Parathyroid adenoma (tissue), 2 donors: ENCODE data around the gene GALK2.
A peak's percentile ranks its signal among the peaks of the same experiment; 100 is the strongest.

Source experiments
- H2AFZ ChIP-seq: fragments of 300-600 bp; sonication (generic); one replicate; pipeline ENCODE4 v1.7.0; 2017; ENCODE audit warnings: antibody characterized with exemption, mild to moderate bottlenecking
- H3K27ac ChIP-seq: fragments of 300-600 bp; sonication (generic); one replicate; pipeline ENCODE4 v1.7.0; 2017
- H3K27me3 ChIP-seq: fragments of 300-600 bp; sonication (generic); one replicate; pipeline ENCODE4 v1.7.0; 2017; ENCODE audit warnings: low read length; ENCODE audit not compliant: control insufficient read depth, insufficient read depth
- H3K36me3 ChIP-seq: fragments of 300-600 bp; sonication (generic); one replicate; pipeline ENCODE4 v1.7.0; 2017; ENCODE audit warnings: low read length; ENCODE audit not compliant: control insufficient read depth, insufficient read depth
- H3K4me1 ChIP-seq: fragments of 300-600 bp; sonication (generic); one replicate; pipeline ENCODE4 v1.7.0; 2017; ENCODE audit warnings: control low read depth
- H3K4me2 ChIP-seq: fragments of 300-600 bp; sonication (generic); one replicate; pipeline ENCODE4 v1.7.0; 2017; ENCODE audit warnings: low read length
- H3K4me3 ChIP-seq: fragments of 300-600 bp; sonication (generic); one replicate; pipeline ENCODE4 v1.7.0; 2017; ENCODE audit warnings: low read depth, low read length
- H3K79me2 ChIP-seq: fragments of 300-600 bp; sonication (generic); one replicate; pipeline ENCODE4 v1.7.0; 2017; ENCODE audit warnings: control low read depth
- H3K9ac ChIP-seq: fragments of 300-600 bp; sonication (generic); one replicate; pipeline ENCODE4 v1.7.0; 2017; ENCODE audit warnings: mild to moderate bottlenecking
- H3K9me3 ChIP-seq: fragments of 300-600 bp; sonication (generic); one replicate; pipeline ENCODE4 v1.7.0; 2017; ENCODE audit warnings: low read length; ENCODE audit not compliant: control insufficient read depth
- TF ChIP-seq, protein P1 (sequence below): fragments of 300-600 bp; sonication (generic); IDR thresholded peaks from one replicate; pipeline ENCODE4 v1.7.0; 2017; ENCODE audit warnings: antibody characterized with exemption, mild to moderate bottlenecking
- donor health status: primary hyperparathyroidism.

Gene GALK2

DNA sequence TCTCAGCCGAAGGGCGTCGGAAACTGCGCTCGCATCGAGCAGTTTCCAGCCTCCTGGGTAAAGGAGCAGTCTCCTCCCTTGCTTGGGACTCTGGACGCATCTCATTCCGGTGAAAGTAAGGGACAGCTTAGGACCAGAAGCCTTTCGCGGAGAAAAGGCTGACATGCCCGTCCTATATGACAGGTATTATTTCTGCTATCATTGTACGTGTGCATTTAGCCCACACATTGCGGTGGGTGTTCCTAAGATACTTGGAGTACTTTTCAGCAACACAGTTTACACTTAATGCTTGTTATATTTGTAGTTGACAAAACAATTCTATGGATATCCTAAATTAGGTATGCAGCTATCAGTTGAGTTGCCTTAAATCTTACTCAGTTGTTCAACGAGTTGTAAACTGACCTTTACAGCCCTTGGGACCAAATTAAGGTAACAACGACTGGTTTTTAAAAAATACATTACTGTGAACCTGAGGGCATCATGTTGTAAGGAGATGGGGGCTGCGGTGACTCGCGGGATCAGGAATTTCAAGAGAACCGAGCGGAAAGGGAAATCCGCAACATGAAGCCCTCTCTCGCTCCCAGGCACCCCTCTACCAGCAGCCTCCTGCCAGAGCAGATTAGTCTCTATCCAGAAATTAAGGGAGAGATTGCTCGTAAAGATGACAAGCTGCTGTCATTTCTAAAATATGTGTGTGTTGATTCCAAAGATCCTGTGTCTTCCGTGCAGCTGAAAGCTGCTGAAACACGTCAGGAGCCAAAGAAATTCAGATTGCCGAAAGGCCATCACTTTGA is 14.0 kb upstream of the GALK2 start:
- peak overlapping the region; percentile 81 for H3K27ac ChIP-seq
- TF ChIP-seq, protein P1, sequence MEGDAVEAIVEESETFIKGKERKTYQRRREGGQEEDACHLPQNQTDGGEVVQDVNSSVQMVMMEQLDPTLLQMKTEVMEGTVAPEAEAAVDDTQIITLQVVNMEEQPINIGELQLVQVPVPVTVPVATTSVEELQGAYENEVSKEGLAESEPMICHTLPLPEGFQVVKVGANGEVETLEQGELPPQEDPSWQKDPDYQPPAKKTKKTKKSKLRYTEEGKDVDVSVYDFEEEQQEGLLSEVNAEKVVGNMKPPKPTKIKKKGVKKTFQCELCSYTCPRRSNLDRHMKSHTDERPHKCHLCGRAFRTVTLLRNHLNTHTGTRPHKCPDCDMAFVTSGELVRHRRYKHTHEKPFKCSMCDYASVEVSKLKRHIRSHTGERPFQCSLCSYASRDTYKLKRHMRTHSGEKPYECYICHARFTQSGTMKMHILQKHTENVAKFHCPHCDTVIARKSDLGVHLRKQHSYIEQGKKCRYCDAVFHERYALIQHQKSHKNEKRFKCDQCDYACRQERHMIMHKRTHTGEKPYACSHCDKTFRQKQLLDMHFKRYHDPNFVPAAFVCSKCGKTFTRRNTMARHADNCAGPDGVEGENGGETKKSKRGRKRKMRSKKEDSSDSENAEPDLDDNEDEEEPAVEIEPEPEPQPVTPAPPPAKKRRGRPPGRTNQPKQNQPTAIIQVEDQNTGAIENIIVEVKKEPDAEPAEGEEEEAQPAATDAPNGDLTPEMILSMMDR, result no peak
- peak overlapping the region; percentile 81 for H3K4me3 ChIP-seq
- H3K27me3 ChIP-seq, result no peaks in the 10 kb centered on the region
- peaks cover 21% of the 10 kb centered on the region for H3K79me2 ChIP-seq
- peak overlapping the region; percentile 77 for H2AFZ ChIP-seq
- peak overlapping the region; percentile 47 for H3K4me2 ChIP-seq
- no peaks in the 10 kb centered on the region for H3K9me3 ChIP-seq
- H3K4me1 ChIP-seq, result no peaks in the 10 kb centered on the region
- no peaks in the 10 kb centered on the region for H3K36me3 ChIP-seq
- no peak overlapping the region for H3K9ac ChIP-seq

DNA sequence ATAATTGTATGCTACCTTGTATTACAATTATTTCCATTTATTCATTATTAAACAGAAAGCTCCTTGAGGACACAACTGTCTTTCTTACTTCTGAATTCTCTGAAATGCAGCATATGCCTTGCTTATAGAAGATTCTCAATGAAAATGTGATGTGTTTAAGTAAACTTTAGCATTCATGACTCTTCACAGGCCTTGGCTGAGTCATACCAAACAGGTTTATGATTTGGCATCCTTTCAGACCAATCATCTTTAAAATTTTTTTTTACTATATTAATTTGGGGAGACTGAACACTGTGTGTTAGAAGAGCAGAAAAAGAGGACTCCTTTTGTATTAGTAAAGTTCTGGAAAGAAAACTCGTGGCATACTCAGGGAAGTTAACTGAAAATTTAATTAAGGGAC is 6.4 kb upstream of the GALK2 start:
- Histone ChIP-seq H3K4me3 (no peak overlapping the region), H3K9me3 (no peaks in the 10 kb centered on the region), H3K27ac (no peak overlapping the region), H3K79me2 (peaks cover 2% of the 10 kb centered on the region), H3K27me3 (no peaks in the 10 kb centered on the region), H3K4me1 (no peaks in the 10 kb centered on the region), H2AFZ (no peak overlapping the region), H3K36me3 (no peaks in the 10 kb centered on the region), H3K9ac (no peak overlapping the region), H3K4me2 (no peak overlapping the region)
- TF ChIP-seq, protein P1, result no peak

DNA sequence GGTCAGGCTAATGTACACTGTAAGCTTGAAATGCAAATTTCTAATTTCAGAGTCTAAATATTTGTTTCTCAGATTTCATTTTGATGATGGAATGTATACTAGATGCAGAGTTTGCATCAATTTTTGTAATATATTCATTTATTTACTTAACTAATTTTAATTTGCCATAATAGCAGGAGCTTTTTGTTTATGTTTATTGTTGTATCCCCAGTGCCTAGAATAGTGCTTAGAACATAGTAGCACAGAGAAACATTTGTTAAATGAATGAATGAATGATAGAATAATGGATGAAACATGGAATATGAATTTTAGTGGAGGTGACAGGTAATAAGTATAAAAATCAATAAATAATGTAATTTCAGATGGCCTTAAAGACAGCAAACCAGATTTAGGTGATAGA is 5.2 kb upstream of the GALK2 start:
- H3K9me3 ChIP-seq, result no peaks in the 10 kb centered on the region

DNA sequence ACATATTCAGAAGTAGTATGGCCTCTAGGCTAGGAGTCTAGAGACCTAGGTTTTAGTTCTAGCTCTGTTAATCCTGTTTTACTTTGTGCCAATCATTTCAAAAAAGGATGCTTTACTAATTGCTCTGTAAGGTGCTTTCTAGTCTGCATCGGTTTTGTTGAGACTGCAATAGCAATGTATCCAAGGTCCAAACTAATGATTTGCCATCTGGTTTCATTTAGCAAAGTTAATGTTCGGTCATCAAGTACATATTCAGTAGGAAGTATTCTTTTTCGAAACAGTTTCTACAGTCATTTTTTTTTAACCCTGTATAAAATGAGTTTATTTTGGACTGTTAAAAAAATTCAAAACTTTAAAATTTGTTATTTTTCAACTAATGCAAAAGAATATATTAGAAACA is 2.0 kb upstream of the GALK2 start:
- H3K27ac ChIP-seq, result no peak overlapping the region
- no peaks in the 10 kb centered on the region for H3K36me3 ChIP-seq
- TF ChIP-seq, protein P1, result no peak
- no peaks in the 10 kb centered on the region for H3K4me1 ChIP-seq
- H3K4me3 ChIP-seq, result no peak overlapping the region
- H3K9me3 ChIP-seq, result no peaks in the 10 kb centered on the region
- H2AFZ ChIP-seq, result no peak overlapping the region
- no peaks in the 10 kb centered on the region for H3K79me2 ChIP-seq
- H3K9ac ChIP-seq, result no peak overlapping the region
- H3K27me3 ChIP-seq, result no peaks in the 10 kb centered on the region
- H3K4me2 ChIP-seq, result no peak overlapping the region

More for the DNA sequence above, 5.2 kb upstream of the GALK2 start:
- Histone ChIP-seq H3K9ac (no peak overlapping the region), H3K27ac (no peak overlapping the region), H3K36me3 (no peaks in the 10 kb centered on the region), H3K4me2 (no peak overlapping the region), H3K27me3 (no peaks in the 10 kb centered on the region), H3K4me3 (no peak overlapping the region), H3K79me2 (no peaks in the 10 kb centered on the region), H2AFZ (no peak overlapping the region), H3K4me1 (no peaks in the 10 kb centered on the region)
- TF ChIP-seq, protein P1, result no peak

DNA sequence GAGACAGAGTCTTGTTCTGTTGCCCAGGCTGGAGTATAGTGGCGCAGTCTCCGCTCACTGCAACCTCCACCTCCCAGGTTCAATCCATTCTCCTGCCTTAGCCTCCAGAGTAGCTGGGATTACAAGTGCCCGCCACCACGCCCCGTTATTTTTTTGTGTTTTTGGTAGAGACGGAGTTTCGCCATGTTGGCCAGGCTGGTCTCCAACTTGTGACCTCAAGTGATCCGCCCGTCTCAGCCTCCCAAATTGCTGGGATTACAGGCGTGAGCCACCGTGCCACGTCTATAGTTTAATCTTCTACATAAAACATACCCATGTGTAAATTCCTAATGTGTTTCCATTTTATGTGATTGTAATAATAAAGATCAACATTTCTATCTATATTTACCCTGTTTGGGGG is 1.7 kb downstream of the GALK2 start:
- no peak overlapping the region for H3K9ac ChIP-seq
- H3K4me2 ChIP-seq, result no peak overlapping the region
- H2AFZ ChIP-seq, result no peak overlapping the region
- H3K27ac ChIP-seq, result no peak overlapping the region
- peaks cover 6% of the 10 kb centered on the region for H3K79me2 ChIP-seq
- no peaks in the 10 kb centered on the region for H3K4me1 ChIP-seq
- no peak overlapping the region for H3K4me3 ChIP-seq
- no peaks in the 10 kb centered on the region for H3K9me3 ChIP-seq
- TF ChIP-seq, protein P1, result no peak
- H3K36me3 ChIP-seq, result no peaks in the 10 kb centered on the region
- no peaks in the 10 kb centered on the region for H3K27me3 ChIP-seq
